Endothelial cell of umbilical vein (primary cell): Measurements from ENCODE around the gene MMADHC. TPM values are rescaled to one million over a fixed set of nuclear protein-coding genes. Genes with fewer than 3 reads are reported as not detected.

Experiments
- BruUV-seq: library from RNA; stranded (reverse); fragments of 400-500 nt; replicated peaks from 2 replicates; lab custom pipeline; 2021; lab: Mats Ljungman, UMichigan
- CTCF ChIA-PET: fragments of 300-600, 350-600 bp; sonication (Branson Sonifier 250); formaldehyde crosslinking; loops from one replicate; lab custom pipeline; 2021; ENCODE audit warnings: antibody characterized with exemption, inconsistent platforms; lab: Charles Lee
- POLR2A ChIA-PET: fragments of 300-600, 350-600 bp; sonication (Branson Sonifier 250); formaldehyde crosslinking; loops from one replicate; lab custom pipeline; 2021; ENCODE audit warnings: antibody characterized with exemption, inconsistent platforms; lab: Charles Lee
- DNase-seq: peaks from one replicate; pipeline ENCODE4 v3.0.0-alpha.2; 2011; ENCODE audit warnings: low read depth, low spot score
- FAIRE-seq: peaks from 2 replicates; lab custom pipeline; 2011; peaks lifted over from hg19 to GRCh38; lab: Jason Lieb, UNC
- H2AFZ ChIP-seq: 2 replicates; pipeline ENCODE4 v1.6.0; 2012; ENCODE audit warnings: low read depth, low read length, control low read depth, inconsistent platforms
- H3K27ac ChIP-seq: 2 replicates; pipeline ENCODE4 v1.5.1; 2011; ENCODE audit warnings: low read depth, mild to moderate bottlenecking, control low read depth, low read length, moderate library complexity; ENCODE audit not compliant: insufficient read depth
- H3K27me3 ChIP-seq, 2 experiments: 2 replicates each; pipeline versions ENCODE4 v1.6.0 to v1.6.1; 2011; ENCODE audit warnings: low read length in 2 of 2, mixed read lengths in 1 of 2; ENCODE audit not compliant: control insufficient read depth in 2 of 2, insufficient read depth in 2 of 2
- H3K36me3 ChIP-seq, 2 experiments: 2 replicates in 1 of 2; 3 replicates in 1 of 2; pipeline ENCODE4 v1.5.1; 2011; ENCODE audit warnings: low read length in 2 of 2, mild to moderate bottlenecking in 1 of 2, moderate library complexity in 1 of 2; ENCODE audit not compliant: control insufficient read depth in 2 of 2, insufficient read depth in 2 of 2; ENCODE audit errors: extremely low read depth in 1 of 2
- H3K4me1 ChIP-seq: 3 replicates; pipeline ENCODE4 v1.5.1; 2011; ENCODE audit warnings: mild to moderate bottlenecking, low read length; ENCODE audit not compliant: control insufficient read depth, insufficient read depth; ENCODE audit errors: extremely low read depth
- H3K4me2 ChIP-seq: 2 replicates; pipeline ENCODE4 v1.6.1; 2011; ENCODE audit warnings: low read length, control low read depth, mixed read lengths; ENCODE audit not compliant: insufficient read depth
- H3K4me3 ChIP-seq, 3 experiments: fragments of 200-600 bp in 1 of 3; sonication (generic), shearing (Covaris generic) in 1 of 3; replicated peaks in 1 of 3; 2 replicates each; pipeline ENCODE4 v1.5.1; 2011 to 2016; ENCODE audit warnings: control low read depth in 3 of 3, low read length in 3 of 3, mild to moderate bottlenecking in 2 of 3, inconsistent platforms in 1 of 3, low read depth in 1 of 3, moderate library complexity in 1 of 3; ENCODE audit not compliant: insufficient read depth in 1 of 3
- H3K79me2 ChIP-seq: 2 replicates; pipeline ENCODE4 v1.6.0; 2012; ENCODE audit warnings: low read length, inconsistent platforms; ENCODE audit not compliant: control insufficient read depth, insufficient read depth
- H3K9ac ChIP-seq: replicated peaks from 2 replicates; pipeline ENCODE3; 2011; ENCODE audit warnings: low read length, control low read depth; ENCODE audit not compliant: insufficient read depth; ENCODE audit errors: extremely low read depth
- H3K9me1 ChIP-seq: replicated peaks from 3 replicates; pipeline ENCODE4 v1.6.0; 2011; ENCODE audit warnings: mild to moderate bottlenecking, low read length; ENCODE audit not compliant: control insufficient read depth, insufficient read depth; ENCODE audit errors: extremely low read depth
- H3K9me3 ChIP-seq: replicated peaks from 2 replicates; pipeline ENCODE4 v1.5.1; 2012; ENCODE audit warnings: low read length, inconsistent platforms; ENCODE audit not compliant: control insufficient read depth, insufficient read depth
- H4K20me1 ChIP-seq: replicated peaks from 2 replicates; pipeline ENCODE3; 2011; ENCODE audit warnings: mild to moderate bottlenecking, low read length; ENCODE audit not compliant: control insufficient read depth, insufficient read depth; ENCODE audit errors: extremely low read depth
- CTCF ChIP-seq, 2 donors: IDR thresholded peaks; 1 replicate in 1 of 2; 2 replicates in 1 of 2; pipeline ENCODE4 v1.5.1; 2011; ENCODE audit warnings: low read length in 2 of 2, mild to moderate bottlenecking in 2 of 2, moderate library complexity in 2 of 2, control low read depth in 1 of 2, inconsistent platforms in 1 of 2, low read depth in 1 of 2; ENCODE audit not compliant: insufficient read depth in 1 of 2; ENCODE audit errors: extremely low read depth in 1 of 2
- EZH2 ChIP-seq: IDR thresholded peaks from 2 replicates; pipeline ENCODE4 v1.6.1; 2012; ENCODE audit warnings: borderline replicate concordance, low read depth, mild to moderate bottlenecking, moderate library complexity, low read length, inconsistent platforms; ENCODE audit not compliant: severe bottlenecking
- GATA2 ChIP-seq: IDR thresholded peaks from 2 replicates; pipeline ENCODE4 v1.7.0; 2011; ENCODE audit warnings: low read depth, mild to moderate bottlenecking, moderate library complexity, mixed read lengths, low read length; ENCODE audit not compliant: insufficient read length, insufficient read depth
- MAX ChIP-seq: IDR thresholded peaks from 2 replicates; pipeline ENCODE4 v1.6.1; 2011; ENCODE audit not compliant: insufficient read depth, insufficient read length
- MYC ChIP-seq: IDR thresholded peaks from one replicate; pipeline ENCODE4 v1.6.1; 2011; ENCODE audit warnings: mild to moderate bottlenecking, low read depth, low read length
- POLR2A ChIP-seq: IDR thresholded peaks from 2 replicates; pipeline ENCODE4 v1.6.1; 2012; ENCODE audit warnings: low read depth, mild to moderate bottlenecking, control low read depth, low read length
- POLR2AphosphoS5 ChIP-seq: IDR thresholded peaks from 2 replicates; pipeline ENCODE4 v1.6.1; 2012; ENCODE audit warnings: low read depth, mild to moderate bottlenecking, control low read depth, low read length, moderate library complexity; ENCODE audit not compliant: insufficient read depth
- dilution Hi-C: fragments of 300-500 bp; cut with MboI; formaldehyde crosslinking; loops from one replicate; pipeline ENCODE4 v1.15.0; 2019; ENCODE audit warnings: low sequenced_read_pairs; ENCODE audit not compliant: extremely low pct_ligation_motif_present
- intact Hi-C: fragments of 100-400 bp; cut with micrococcal nuclease; formaldehyde crosslinking; loops from one replicate; pipeline ENCODE4 v1.10.0; 2022
- polyA plus RNA-seq, 4 experiments: library from polyadenylated mRNA; depleted of rRNA in 3 of 4; stranded (reverse) in 3 of 4; unstranded in 1 of 4; fragments of >200 nt; gene quantifications; 2 replicates each; pipeline versions ENCODE4 v1.2.1 to v1.2.3, GENCODE V29; 2011 to 2012; ENCODE audit warnings: missing spikeins in 1 of 4
- total RNA-seq: library from RNA; stranded (reverse); gene quantifications from 2 replicates; pipeline ENCODE4 v1.2.3, GENCODE V29; 2021

Gene MMADHC
- total and polyA plus RNA-seq, 2 donors (not counting 3 experiments of a cell fraction or from before 2014, with no cell fraction given), result 53.4 to 115 TPM

GRCh38 chr2:149534674-149535073, 52.9 kb downstream of the MMADHC start:
- no peaks in the 10 kb centered on the region for H3K27me3 ChIP-seq
- no peak for FAIRE-seq
- no peak overlapping the region for H3K27ac ChIP-seq
- H3K9me1 ChIP-seq, result no peaks in the 10 kb centered on the region
- CTCF ChIA-PET, result no interaction called here
- DNase-seq, result no peak
- H2AFZ ChIP-seq, result no peak overlapping the region
- no peaks in the 10 kb centered on the region for H3K36me3 ChIP-seq
- no peak overlapping the region for H3K9ac ChIP-seq
- H4K20me1 ChIP-seq, result no peaks in the 10 kb centered on the region
- H3K9me3 ChIP-seq, result no peaks in the 10 kb centered on the region
- no peaks in the 10 kb centered on the region for H3K79me2 ChIP-seq
- no TSS peak for BruUV-seq
- dilution Hi-C loops (no loop called here), intact Hi-C loops (no loop called here)
- H3K4me3 ChIP-seq, result no peak overlapping the region
- no peak overlapping the region for H3K4me2 ChIP-seq
- TF ChIP-seq GATA2 (no peak), MYC (no peak), MAX (no peak), EZH2 (no peak), CTCF (IDR thresholded peaks at IDR 0.05; ENCODE audit: extremely low read depth in 1 of 2, insufficient read depth in 1 of 2, low read depth in 1 of 2, low read length in 2 of 2) (no peak), POLR2A (no peak), POLR2AphosphoS5 (no peak)
- H3K4me1 ChIP-seq, result no peaks in the 10 kb centered on the region
- POLR2A ChIA-PET, result no interaction called here
